H1 (cell line): ENCODE data around the gene ST8SIA3.

ENCODE experiments used
- CTCF ChIP-seq, 3 experiments: IDR thresholded peaks; 1 replicate in 2 of 3; 2 replicates in 1 of 3; pipeline versions ENCODE4 v1.5.1 to v1.6.1; 2011; ENCODE audit warnings: low read length in 3 of 3, mild to moderate bottlenecking in 3 of 3, inconsistent platforms in 2 of 3, low read depth in 1 of 3, moderate library complexity in 1 of 3; ENCODE audit not compliant: insufficient read depth in 1 of 3; ENCODE audit errors: control extremely low read depth in 1 of 3
- POLR2A ChIP-seq, 2 experiments: IDR thresholded peaks; 1 replicate in 1 of 2; 2 replicates in 1 of 2; pipeline ENCODE4 v1.6.1; 2011; ENCODE audit warnings: low read depth in 2 of 2, low read length in 2 of 2, mild to moderate bottlenecking in 2 of 2; ENCODE audit errors: control extremely low read depth in 1 of 2
- SIX5 ChIP-seq: IDR thresholded peaks from 2 replicates; pipeline ENCODE4 v1.6.1; 2011; ENCODE audit warnings: mild to moderate bottlenecking, low read depth, low read length
- YY1 ChIP-seq: IDR thresholded peaks from 2 replicates; pipeline ENCODE4 v1.6.1; 2011; ENCODE audit warnings: low read depth, mild to moderate bottlenecking, low read length

DNA sequence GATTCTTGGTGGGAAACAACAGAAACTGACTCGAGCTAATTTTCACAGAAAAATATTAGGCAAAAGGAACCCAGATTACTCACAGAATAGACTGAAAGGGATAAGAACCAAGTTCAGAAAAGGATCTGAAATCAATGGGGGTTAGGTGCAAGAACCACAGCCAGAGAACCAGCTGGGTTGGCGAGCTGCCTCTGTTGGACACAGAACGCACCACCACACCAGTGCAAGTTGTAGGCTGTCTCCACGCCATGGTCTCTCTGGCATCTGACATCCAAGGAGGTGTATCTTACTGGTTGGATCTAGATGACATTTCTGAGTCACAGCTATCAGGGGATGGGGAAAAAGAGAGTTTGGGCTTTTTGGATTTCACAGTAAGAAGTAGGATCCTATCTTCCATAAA is 64.2 kb downstream of the ST8SIA3 start:
- no peak for TF ChIP-seq YY1
- TF ChIP-seq SIX5: no peak
- no peak for TF ChIP-seq CTCF (IDR thresholded peaks at IDR 0.05; ENCODE audit: control extremely low read depth in 1 of 3, insufficient read depth in 1 of 3, low read depth in 1 of 3, low read length in 3 of 3)
- TF ChIP-seq POLR2A (IDR thresholded peaks at IDR 0.05; ENCODE audit: control extremely low read depth in 1 of 2, low read depth in 2 of 2, low read length in 2 of 2): no peak
